Gastroesophageal sphincter (tissue), 4 donors: Measurements from ENCODE around the gene PARP12. TPM values are rescaled to one million over a fixed set of nuclear protein-coding genes. Genes with fewer than 3 reads are reported as not detected.

Experiments used
- ATAC-seq: fragments of 150-250 bp; one replicate; pipeline ENCODE4 v1.9.1; 2016; ENCODE audit warnings: mild to moderate bottlenecking, moderate library complexity
- H3K27ac ChIP-seq, 4 donors: fragments of 200-600 bp; sonication (generic) in 3 of 4; 1 replicate in 3 of 4; 2 replicates in 1 of 4; pipeline ENCODE4 v1.5.1; 2016 to 2019
- H3K27me3 ChIP-seq: fragments of 200-600 bp; sonication (generic); one replicate; pipeline ENCODE4 v1.5.1; 2019
- H3K36me3 ChIP-seq, 2 donors: fragments of 200-600 bp; sonication (generic); one replicate each; pipeline ENCODE4 v1.5.1; 2019; ENCODE audit warnings: control low read depth in 1 of 2
- H3K4me1 ChIP-seq, 3 donors: fragments of 200-600 bp; sonication (generic); 1 replicate in 2 of 3; 2 replicates in 1 of 3; pipeline ENCODE4 v1.5.1; 2016 to 2019; ENCODE audit warnings: control low read depth in 2 of 3
- H3K4me3 ChIP-seq, 2 donors: fragments of 200-600 bp; sonication (generic); one replicate each; pipeline ENCODE4 v1.5.1; 2019; ENCODE audit warnings: mild to moderate bottlenecking in 1 of 2, moderate library complexity in 1 of 2
- H3K9me3 ChIP-seq, 3 donors: fragments of 200-600 bp; sonication (generic); one replicate each; pipeline ENCODE4 v1.5.1; 2017 to 2019; ENCODE audit warnings: control low read depth in 2 of 3
- EP300 ChIP-seq: sonication (generic); formaldehyde crosslinking; IDR thresholded peaks from one replicate; pipeline ENCODE4 v1.6.1; 2017; ENCODE audit warnings: antibody characterized with exemption, mild to moderate bottlenecking
- POLR2A ChIP-seq, 2 donors: fragments of 450-650 bp; IDR thresholded peaks; one replicate each; pipeline ENCODE4 v1.6.1; 2017; ENCODE audit warnings: antibody characterized with exemption in 2 of 2, mild to moderate bottlenecking in 2 of 2, moderate library complexity in 1 of 2
- POLR2AphosphoS5 ChIP-seq: sonication (generic); formaldehyde crosslinking; IDR thresholded peaks from one replicate; pipeline ENCODE4 v1.6.1; 2017; ENCODE audit warnings: antibody characterized with exemption
- WGBS, 2 donors: methylation state at CpG; one replicate each; pipeline ENCODE4 v1.1.5; 2018; ENCODE audit warnings: low coverage in 1 of 2; 5-methylcytosine and 5-hydroxymethylcytosine counted together
- total RNA-seq, 4 donors: library from RNA; depleted of rRNA; stranded (reverse); fragments of >200 nt; gene quantifications; one replicate each; pipeline ENCODE4 v1.1.0, GENCODE V29; 2016
- TF ChIP-seq, protein P1 (sequence below), 4 experiments: fragments of 200-600 bp in 2 of 4; fragments of 450-650 bp in 2 of 4; sonication (generic) in 1 of 4; IDR thresholded peaks; one replicate each; pipeline ENCODE4 v1.5.1; 2017 to 2019; ENCODE audit warnings: antibody characterized with exemption in 4 of 4, mild to moderate bottlenecking in 2 of 4, moderate library complexity in 2 of 4

PARP12 gene
- total RNA-seq, 4 donors from 2014 or later = 11.9 to 35.6 (median 18.1) TPM

GRCh38 chr7:140028311-140028710 lies 34.4 kb downstream of the PARP12 start:
- Histone ChIP-seq H3K9me3 (no peaks in the 10 kb centered on the region), H3K36me3 (peaks cover 0 to 85% of the 10 kb centered on the region in 2 donors), H3K27me3 (no peaks in the 10 kb centered on the region), H3K27ac (no peak overlapping the region), H3K4me3 (no peak overlapping the region), H3K4me1 (no peaks in the 10 kb centered on the region)
- no peak for ATAC-seq
- WGBS, 2 donors = 97% methylated on average over 4 of the region's 4 CpGs; no CpG with 5 or more reads in 1 of the 2 donors
- TF ChIP-seq POLR2A (IDR thresholded peaks at IDR 0.05) (no peak), POLR2AphosphoS5 (no peak), EP300 (no peak)
- TF ChIP-seq, protein P1, sequence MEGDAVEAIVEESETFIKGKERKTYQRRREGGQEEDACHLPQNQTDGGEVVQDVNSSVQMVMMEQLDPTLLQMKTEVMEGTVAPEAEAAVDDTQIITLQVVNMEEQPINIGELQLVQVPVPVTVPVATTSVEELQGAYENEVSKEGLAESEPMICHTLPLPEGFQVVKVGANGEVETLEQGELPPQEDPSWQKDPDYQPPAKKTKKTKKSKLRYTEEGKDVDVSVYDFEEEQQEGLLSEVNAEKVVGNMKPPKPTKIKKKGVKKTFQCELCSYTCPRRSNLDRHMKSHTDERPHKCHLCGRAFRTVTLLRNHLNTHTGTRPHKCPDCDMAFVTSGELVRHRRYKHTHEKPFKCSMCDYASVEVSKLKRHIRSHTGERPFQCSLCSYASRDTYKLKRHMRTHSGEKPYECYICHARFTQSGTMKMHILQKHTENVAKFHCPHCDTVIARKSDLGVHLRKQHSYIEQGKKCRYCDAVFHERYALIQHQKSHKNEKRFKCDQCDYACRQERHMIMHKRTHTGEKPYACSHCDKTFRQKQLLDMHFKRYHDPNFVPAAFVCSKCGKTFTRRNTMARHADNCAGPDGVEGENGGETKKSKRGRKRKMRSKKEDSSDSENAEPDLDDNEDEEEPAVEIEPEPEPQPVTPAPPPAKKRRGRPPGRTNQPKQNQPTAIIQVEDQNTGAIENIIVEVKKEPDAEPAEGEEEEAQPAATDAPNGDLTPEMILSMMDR (IDR thresholded peaks at IDR 0.05) = no peak

DNA sequence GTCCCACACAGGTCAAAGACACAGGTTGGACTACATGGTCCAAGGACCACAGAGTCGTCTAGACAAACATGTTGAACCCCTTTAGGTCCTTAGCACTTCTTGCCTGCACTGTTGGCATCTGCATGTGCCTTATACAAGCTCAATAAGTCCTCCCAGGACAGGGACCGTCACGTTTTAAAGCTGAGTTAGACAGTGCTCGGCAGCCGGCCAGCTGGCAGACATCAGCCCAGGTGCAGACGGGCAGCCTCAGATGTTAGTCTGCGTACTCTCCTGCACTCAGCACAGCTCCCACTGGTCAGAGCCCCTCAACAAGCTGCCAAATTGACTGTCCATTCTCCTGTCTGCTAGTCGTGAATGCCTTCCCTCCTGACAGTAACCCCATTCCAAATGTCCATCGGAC lies 34.9 kb downstream of the PARP12 start:
- 79 to 86% methylated on average over 5 to 8 of the region's 9 CpGs for WGBS, 2 donors
- peaks cover 0 to 85% of the 10 kb centered on the region in 2 donors for H3K36me3 ChIP-seq
- H3K4me1 ChIP-seq = no peaks in the 10 kb centered on the region
- H3K9me3 ChIP-seq = no peaks in the 10 kb centered on the region
- no peaks in the 10 kb centered on the region for H3K27me3 ChIP-seq
- TF ChIP-seq POLR2A (IDR thresholded peaks at IDR 0.05) (no peak), POLR2AphosphoS5 (no peak), EP300 (no peak)
- TF ChIP-seq, protein P1 (IDR thresholded peaks at IDR 0.05) = no peak
- ATAC-seq = no peak
- H3K4me3 ChIP-seq = no peak overlapping the region
- no peak overlapping the region for H3K27ac ChIP-seq

DNA sequence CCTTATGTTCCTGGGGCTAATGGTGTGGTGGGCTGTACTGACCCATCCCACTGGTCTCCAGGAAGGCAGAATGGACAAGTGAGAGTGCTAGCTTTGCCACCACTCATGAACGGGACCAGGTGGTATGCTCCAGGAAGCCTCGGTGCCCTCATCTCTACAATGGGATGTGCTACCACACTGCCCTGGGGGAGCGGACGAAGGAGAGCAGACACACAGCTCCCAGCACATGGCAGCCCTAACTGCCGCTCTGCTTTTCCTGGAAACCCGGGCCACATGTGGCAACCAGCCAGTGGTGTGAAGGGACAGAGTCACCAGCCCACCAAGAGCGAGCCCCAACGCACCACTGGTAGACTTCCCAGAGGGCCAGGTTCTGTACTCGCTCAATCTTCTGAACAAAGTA lies 35.8 kb downstream of the PARP12 start:
- Histone ChIP-seq H3K9me3 (no peaks in the 10 kb centered on the region), H3K4me3 (no peak overlapping the region), H3K4me1 (no peaks in the 10 kb centered on the region), H3K27me3 (no peaks in the 10 kb centered on the region), H3K36me3 (peaks cover 0 to 83% of the 10 kb centered on the region in 2 donors), H3K27ac (no peak overlapping the region)
- WGBS, 2 donors = 100% methylated on average over 1 of the region's 9 CpGs; no CpG with 5 or more reads in 1 of the 2 donors
- no peak for ATAC-seq
- TF ChIP-seq EP300 = no peak
- TF ChIP-seq, protein P1 (IDR thresholded peaks at IDR 0.05) = no peak
- TF ChIP-seq POLR2AphosphoS5 = no peak
- TF ChIP-seq POLR2A (IDR thresholded peaks at IDR 0.05) = no peak

DNA sequence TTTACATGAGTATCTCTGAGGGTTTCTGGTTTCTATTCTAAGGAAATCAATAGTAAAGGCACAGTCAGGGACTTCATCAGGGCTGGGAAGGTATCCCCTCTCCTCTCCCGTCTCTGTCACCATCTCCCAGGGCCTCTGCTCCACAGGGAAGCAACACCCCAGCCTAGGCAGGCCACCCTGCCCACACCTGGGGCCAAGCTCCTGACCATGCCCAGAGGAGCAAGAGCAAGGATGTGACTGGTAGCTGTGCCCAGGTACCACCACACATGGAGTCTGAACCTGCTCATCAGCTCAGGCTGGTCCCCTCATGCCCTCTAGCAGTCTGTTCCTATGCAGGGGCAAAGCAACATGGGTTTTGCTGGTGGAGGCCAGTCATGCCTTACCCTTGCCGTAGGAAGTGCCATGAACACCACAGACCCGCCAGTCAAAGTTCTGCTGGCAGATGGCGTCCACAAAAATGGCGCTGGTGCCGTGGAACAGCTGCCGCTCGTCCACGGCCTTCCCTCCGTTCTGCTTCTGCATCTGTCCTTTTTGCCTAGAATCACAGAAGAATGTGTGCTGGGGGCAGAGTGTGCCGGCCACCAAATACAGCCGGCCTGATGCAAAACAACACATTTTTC lies 36.8 kb downstream of the PARP12 start:
- Histone ChIP-seq H3K4me3 (no peak overlapping the region), H3K27ac (no peak overlapping the region), H3K9me3 (no peaks in the 10 kb centered on the region), H3K36me3 (peaks cover 0 to 74% of the 10 kb centered on the region in 2 donors), H3K27me3 (no peaks in the 10 kb centered on the region), H3K4me1 (no peaks in the 10 kb centered on the region)
- 100% methylated on average over 4 of the region's 12 CpGs; no CpG with 5 or more reads in 1 of the 2 donors for WGBS, 2 donors
- TF ChIP-seq, protein P1 (IDR thresholded peaks at IDR 0.05) = no peak
- TF ChIP-seq POLR2A (IDR thresholded peaks at IDR 0.05) = no peak
- no peak for TF ChIP-seq EP300
- TF ChIP-seq POLR2AphosphoS5 = no peak
- ATAC-seq = no peak

DNA sequence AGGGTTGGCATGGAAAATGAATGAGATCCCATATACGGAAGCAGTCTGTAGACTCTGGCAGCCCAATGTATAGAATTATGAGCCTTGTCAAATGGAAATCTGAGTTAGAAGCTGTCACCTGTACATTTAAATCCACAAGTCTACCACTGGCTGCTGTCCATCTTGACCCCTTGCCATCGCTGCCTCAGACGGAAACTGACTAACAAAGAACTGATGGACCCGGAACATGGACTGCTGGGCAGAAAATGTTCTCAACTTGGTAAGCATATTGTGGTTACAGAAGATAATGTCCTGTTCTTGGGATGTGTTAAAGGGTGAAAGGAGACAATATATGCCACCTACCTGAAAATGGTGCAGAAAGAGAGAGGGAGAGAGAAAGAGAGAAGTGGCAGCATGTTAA lies 37.5 kb downstream of the PARP12 start:
- H3K36me3 ChIP-seq = peaks cover 0 to 67% of the 10 kb centered on the region in 2 donors
- no peak overlapping the region for H3K4me3 ChIP-seq
- no peaks in the 10 kb centered on the region for H3K9me3 ChIP-seq
- no peaks in the 10 kb centered on the region for H3K27me3 ChIP-seq
- no peaks in the 10 kb centered on the region for H3K4me1 ChIP-seq
- no peak for ATAC-seq
- 90 to 100% methylated on average over 2 to 4 of the region's 4 CpGs for WGBS, 2 donors
- H3K27ac ChIP-seq = no peak overlapping the region
- TF ChIP-seq, protein P1 (IDR thresholded peaks at IDR 0.05) = no peak
- no peak for TF ChIP-seq POLR2AphosphoS5
- no peak for TF ChIP-seq POLR2A (IDR thresholded peaks at IDR 0.05)
- TF ChIP-seq EP300 = no peak
